Measurements from ENCODE around the gene KIF25. TPM values are rescaled to one million over a fixed set of nuclear protein-coding genes. Genes with fewer than 3 reads are reported as not detected.

Gene KIF25
- total RNA-seq, 1 experiment from 2014 or later, result 0.28 TPM

- TF ChIP-seq USF1 (CRISPR knock-in tag; IDR thresholded peaks at IDR 0.05) (no peak), FOXP4 (CRISPR knock-in tag; IDR thresholded peaks at IDR 0.05) (no peak), EMX1 (CRISPR knock-in tag; IDR thresholded peaks at IDR 0.05) (no peak), MYBL2 (CRISPR knock-in tag; IDR thresholded peaks at IDR 0.05) (no peak), E2F4 (CRISPR knock-in tag; IDR thresholded peaks at IDR 0.05; ENCODE audit: borderline replicate concordance, low read depth) (no peak), USF2 (CRISPR knock-in tag; IDR thresholded peaks at IDR 0.05) (no peak), NFYB (CRISPR knock-in tag; conservative IDR thresholded peaks at IDR 0.05; ENCODE audit: low read depth) (no peak), ZNF416 (CRISPR knock-in tag; IDR thresholded peaks at IDR 0.05) (no peak), CBFB (CRISPR knock-in tag; IDR thresholded peaks at IDR 0.05; ENCODE audit: low read depth) (no peak), JAZF1 (CRISPR knock-in tag; IDR thresholded peaks at IDR 0.05) (no peak)
Observed at GRCh38 chr6:168039849-168040248, 42.4 kb downstream of the KIF25 start (continued).

GRCh38 chr6:168040856-168041496 is 43.5 kb downstream of the KIF25 start:
- POLR2A ChIA-PET, result no interaction called here
- TF ChIP-seq ZNF423 (CRISPR knock-in tag; IDR thresholded peaks at IDR 0.05), result no peak
- TF ChIP-seq CREM (CRISPR knock-in tag; IDR thresholded peaks at IDR 0.05), result no peak
- TF ChIP-seq ATF2 (CRISPR knock-in tag; IDR thresholded peaks at IDR 0.05; ENCODE audit: borderline replicate concordance, low read depth), result no peak
- no peak for TF ChIP-seq OVOL2 (CRISPR knock-in tag; IDR thresholded peaks at IDR 0.05; ENCODE audit: borderline replicate concordance)
- TF ChIP-seq NFE2L1 (CRISPR knock-in tag; IDR thresholded peaks at IDR 0.05), result no peak
- TF ChIP-seq ZNF263 (CRISPR knock-in tag; IDR thresholded peaks at IDR 0.05; ENCODE audit: low read depth), result no peak
- TF ChIP-seq ATF1 (CRISPR knock-in tag; IDR thresholded peaks at IDR 0.05), result no peak
- no peak for TF ChIP-seq MXD4 (CRISPR knock-in tag; IDR thresholded peaks at IDR 0.05; ENCODE audit: borderline replicate concordance)
- Mint-ChIP-seq H3K9me3 (peaks cover 39% of the 10 kb centered on the region), H3K4me1 (peaks cover 6% of the 10 kb centered on the region), H3K27me3 (ENCODE audit: low read depth) (peaks cover 16% of the 10 kb centered on the region), H3K36me3 (peaks cover 44% of the 10 kb centered on the region), H3K27ac (no peak overlapping the region), H3K4me3 (no peak overlapping the region)
- DNase-seq (ENCODE audit: low spot score), result no peak
- CTCF ChIA-PET, result no interaction called here
- ATAC-seq, result no peak

GRCh38 chr6:168041928-168042327 is 44.5 kb downstream of the KIF25 start:
- DNase-seq (ENCODE audit: low spot score) (no peak), ATAC-seq (no peak)
- Mint-ChIP-seq H3K4me3 (no peak overlapping the region), H3K9me3 (peaks cover 39% of the 10 kb centered on the region), H3K27ac (no peak overlapping the region), H3K4me1 (no peaks in the 10 kb centered on the region), H3K36me3 (peaks cover 44% of the 10 kb centered on the region), H3K27me3 (ENCODE audit: low read depth) (peaks cover 16% of the 10 kb centered on the region)
- POLR2A ChIA-PET, result no interaction called here
- CTCF ChIA-PET, result interaction anchor here (1.2 kb wide), 1 partner anchor 45 kb away, joined by 3 read pairs; no protein-coding TSS in a partner anchor
- TF ChIP-seq PRRX2 (CRISPR knock-in tag; IDR thresholded peaks at IDR 0.05), result no peak
- no peak for TF ChIP-seq USF2 (CRISPR knock-in tag; IDR thresholded peaks at IDR 0.05)
- no peak for TF ChIP-seq ATF2 (CRISPR knock-in tag; IDR thresholded peaks at IDR 0.05; ENCODE audit: borderline replicate concordance, low read depth)
- no peak for TF ChIP-seq ZNF532 (CRISPR knock-in tag; IDR thresholded peaks at IDR 0.05; ENCODE audit: borderline replicate concordance)

All from WTC11 (cell line).